ENCODE results near the gene OSTN.
"Not testable (repeated sequence)": the region's sequence is repeated elsewhere in the genome, so short reads cannot be mapped to it uniquely, and the experiment has no call there.

The OSTN gene

GRCh38 chr3:191239407-191240031 lies 40.5 kb downstream of the OSTN start:
- Histone ChIP-seq H3K27ac (peak overlapping the region in 3 of 11 experiments; percentile 1 to 43 (median 37); a peak in 6 of 22 replicates), H3K4me2 (peak overlapping the region in 4 of 11 experiments; percentile 7 to 19 (median 12); a peak in 3 of 22 replicates)

GRCh38 chr3:191240486-191240885 lies 41.4 kb downstream of the OSTN start:
- peak overlapping the region in 2 of 11 experiments; percentile 7 to 16; a peak in 2 of 22 replicates for H3K4me2 ChIP-seq
- H3K9me3 ChIP-seq (replicated peaks in 1 of 11) = no peaks in the 10 kb centered on the region
- no peak overlapping the region for H3K4me3 ChIP-seq
- no peak for TF ChIP-seq Cebpa-rat (IDR thresholded peaks at IDR 0.05)
- H3K36me3 ChIP-seq = no peaks in the 10 kb centered on the region
- no peaks in the 10 kb centered on the region for H3K27me3 ChIP-seq
- H3K9ac ChIP-seq = no peak overlapping the region
- peak overlapping the region in 2 of 11 experiments; percentile 37 to 43; a peak in 2 of 22 replicates for H3K27ac ChIP-seq
- H4K20me1 ChIP-seq = no peaks in the 10 kb centered on the region
- peaks cover 6 to 26% (median 9%) of the 10 kb centered on the region in 10 experiments for H3K4me1 ChIP-seq

More at GRCh38 chr3:191239407-191240031, 40.5 kb downstream of the OSTN start:
- no peak overlapping the region for H3K4me3 ChIP-seq
- H3K36me3 ChIP-seq = no peaks in the 10 kb centered on the region
- no peak overlapping the region for H3K9ac ChIP-seq
- peaks cover 4 to 20% (median 10%) of the 10 kb centered on the region in 10 experiments; a peak in 16 of 20 replicates for H3K4me1 ChIP-seq
- no peaks in the 10 kb centered on the region for H3K27me3 ChIP-seq
- H4K20me1 ChIP-seq = no peaks in the 10 kb centered on the region
- TF ChIP-seq Cebpa-rat (IDR thresholded peaks at IDR 0.05) = no peak
- H3K9me3 ChIP-seq (replicated peaks in 1 of 11) = no peaks in the 10 kb centered on the region

GRCh38 chr3:191244242-191244867 lies 45.3 kb downstream of the OSTN start:
- Histone ChIP-seq H3K27me3 (no peaks in the 10 kb centered on the region), H3K4me1 (peaks cover 11 to 34% (median 17%) of the 10 kb centered on the region in 10 experiments), H3K36me3 (no peaks in the 10 kb centered on the region), H3K9ac (no peak overlapping the region), H3K4me2 (peak overlapping the region in 2 of 11 experiments; percentile 56 to 70; a peak in 3 of 22 replicates), H3K9me3 (replicated peaks in 1 of 11) (peaks cover 0 to 9% (median 0%) of the 10 kb centered on the region in 11 experiments; a peak in 4 of 22 replicates), H3K4me3 (no peak overlapping the region), H4K20me1 (no peaks in the 10 kb centered on the region), H3K27ac (no peak overlapping the region)
- TF ChIP-seq Cebpa-rat (IDR thresholded peaks at IDR 0.05) = no peak

DNA sequence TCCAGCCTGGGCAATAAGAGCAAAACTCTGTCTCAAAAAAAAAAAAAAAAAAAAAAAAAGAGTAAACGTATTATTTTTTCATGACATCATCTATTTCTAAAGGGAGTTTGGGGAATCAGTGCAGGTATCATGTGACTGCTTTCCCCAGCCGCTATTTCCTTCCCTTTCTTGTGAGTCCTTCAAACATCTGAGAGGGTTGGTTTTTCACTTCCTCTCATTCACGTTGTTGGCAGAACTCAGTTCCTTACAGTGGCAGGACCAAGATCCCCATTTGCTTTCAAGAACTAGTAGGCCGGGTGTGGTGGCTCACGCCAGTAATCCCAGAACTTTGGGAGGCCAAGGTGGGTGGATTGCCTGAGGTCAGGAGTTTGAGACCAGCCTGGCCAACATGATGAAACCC lies 47.0 kb downstream of the OSTN start:
- H3K27me3 ChIP-seq; H3K36me3 ChIP-seq; H3K4me3 ChIP-seq; H4K20me1 ChIP-seq; H3K9me3 ChIP-seq (replicated peaks in 1 of 11): not testable (repeated sequence)
- H3K27ac ChIP-seq = peak overlapping the region in 6 of 11 experiments; percentile 15 to 75 (median 60); a peak in 7 of 22 replicates
- H3K4me2 ChIP-seq = peak overlapping the region in 10 of 11 experiments; percentile 5 to 70 (median 36); a peak in 16 of 22 replicates
- H3K9ac ChIP-seq = peak overlapping the region in 1 of 11 experiments; percentile 15; a peak in 1 of 22 replicates
- peaks cover 11 to 20% (median 15%) of the 10 kb centered on the region in 10 experiments for H3K4me1 ChIP-seq

DNA sequence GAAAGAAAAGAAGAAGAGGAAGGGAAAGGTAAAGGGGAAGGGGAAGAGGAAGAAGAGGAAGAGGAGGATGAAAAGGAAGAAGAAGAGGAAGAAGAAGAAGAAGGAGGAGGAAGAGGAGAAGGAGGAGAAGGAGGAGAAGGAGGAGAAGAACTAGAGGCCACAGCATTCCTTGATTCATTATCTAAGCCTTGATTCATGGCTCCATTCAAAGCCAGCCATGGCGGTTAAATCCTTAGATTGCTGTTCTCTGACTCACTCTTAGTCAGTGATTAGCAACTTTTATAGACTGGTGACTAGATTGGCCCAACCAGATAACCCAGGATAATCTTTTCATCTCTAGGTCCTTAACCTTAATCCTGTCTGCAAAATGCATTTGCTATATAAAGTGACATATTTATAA lies 47.6 kb downstream of the OSTN start:
- peaks cover 11 to 20% (median 15%) of the 10 kb centered on the region in 10 experiments for H3K4me1 ChIP-seq
- H3K4me2 ChIP-seq = peak overlapping the region in 8 of 11 experiments; percentile 5 to 49 (median 24); a peak in 7 of 22 replicates
- no peak overlapping the region for H3K9ac ChIP-seq
- no peaks in the 10 kb centered on the region for H4K20me1 ChIP-seq
- no peaks in the 10 kb centered on the region for H3K27me3 ChIP-seq
- H3K27ac ChIP-seq = peak overlapping the region in 4 of 11 experiments; percentile 56 to 69 (median 60); a peak in 5 of 22 replicates
- H3K4me3 ChIP-seq = no peak overlapping the region
- peaks cover 0 to 9% (median 0%) of the 10 kb centered on the region in 11 experiments; a peak in 4 of 22 replicates for H3K9me3 ChIP-seq (replicated peaks in 1 of 11)
- TF ChIP-seq Cebpa-rat (IDR thresholded peaks at IDR 0.05) = no peak
- no peaks in the 10 kb centered on the region for H3K36me3 ChIP-seq

DNA sequence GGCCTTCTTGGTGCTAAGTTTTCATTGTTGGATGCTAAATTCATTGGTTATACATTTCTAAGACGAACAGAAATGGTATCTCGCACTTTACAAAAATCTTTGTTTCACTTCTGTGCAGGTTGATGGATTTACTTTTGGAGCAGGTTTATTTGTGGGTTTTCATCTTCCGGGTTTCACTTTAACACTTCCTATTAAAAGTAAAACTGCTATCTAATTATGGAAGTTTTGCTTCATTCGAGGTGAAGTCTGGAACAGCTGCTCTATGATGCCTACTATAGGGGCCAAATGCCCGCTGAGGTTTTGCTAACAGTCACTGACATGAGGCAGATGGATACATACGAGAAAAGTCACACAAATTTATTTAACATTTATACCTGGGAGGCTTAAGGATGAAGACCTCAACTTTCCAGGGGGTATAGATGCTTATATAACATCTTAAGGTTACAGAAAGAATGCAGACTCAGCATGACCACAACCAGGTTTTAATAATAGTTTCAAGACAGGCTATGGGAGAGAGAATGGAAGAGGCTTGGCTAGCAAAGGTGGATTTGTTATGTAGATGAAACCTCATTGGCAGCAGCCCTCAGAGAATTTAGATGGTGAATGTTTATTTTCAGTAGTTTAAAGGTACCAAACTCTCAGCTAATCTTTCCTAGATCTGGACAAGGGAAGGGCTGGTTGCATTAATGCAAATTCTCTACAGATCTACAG lies 54.2 kb downstream of the OSTN start:
- H4K20me1 ChIP-seq = no peaks in the 10 kb centered on the region
- no peak overlapping the region for H3K4me3 ChIP-seq
- no peak overlapping the region for H3K27ac ChIP-seq
- no peak for TF ChIP-seq Cebpa-rat (IDR thresholded peaks at IDR 0.05)
- no peaks in the 10 kb centered on the region for H3K36me3 ChIP-seq
- peaks cover 9 to 22% (median 11%) of the 10 kb centered on the region in 10 experiments for H3K4me1 ChIP-seq
- H3K27me3 ChIP-seq = no peaks in the 10 kb centered on the region
- H3K4me2 ChIP-seq = peak overlapping the region; percentile 24 to 65 (median 44); a peak in 20 of 22 replicates
- H3K9ac ChIP-seq = no peak overlapping the region
- H3K9me3 ChIP-seq (replicated peaks in 1 of 11) = no peaks in the 10 kb centered on the region

DNA sequence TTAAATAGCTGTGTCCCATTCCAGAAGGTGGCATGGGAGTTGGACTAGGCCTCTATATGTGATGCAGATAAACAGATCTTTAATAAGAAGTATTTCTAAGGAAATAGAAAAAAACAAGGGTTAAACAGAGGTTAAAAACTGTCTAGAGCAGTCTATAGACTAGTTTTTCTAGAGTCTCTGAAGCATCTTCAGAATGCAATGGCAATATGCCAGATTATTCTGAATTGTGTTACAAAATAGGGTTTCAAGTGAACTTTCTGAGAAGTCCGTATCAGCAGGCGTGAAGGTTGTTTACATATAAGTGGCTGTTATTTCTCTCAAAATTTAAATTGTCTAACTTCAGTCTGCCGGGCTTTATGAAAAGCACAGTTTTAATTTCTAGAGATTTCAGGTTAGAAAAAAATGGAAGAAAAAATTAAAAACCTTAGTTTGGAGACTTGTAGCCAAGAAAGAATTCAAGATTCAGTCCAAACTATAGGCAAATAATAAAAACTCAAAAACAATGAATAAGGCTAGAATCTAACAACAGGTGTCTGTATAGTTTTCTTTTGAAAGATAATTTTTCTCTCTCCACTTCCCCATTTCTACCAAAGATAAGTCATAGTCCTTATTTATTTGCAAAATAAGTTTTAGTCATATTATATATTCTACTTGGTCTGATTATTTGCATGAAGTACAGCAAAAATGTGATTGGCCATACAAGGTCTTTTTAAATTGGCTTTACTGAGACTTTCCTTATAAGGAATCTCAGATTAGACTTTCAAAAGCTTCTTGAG lies 55.2 kb downstream of the OSTN start:
- no peaks in the 10 kb centered on the region for H3K27me3 ChIP-seq
- no peak for TF ChIP-seq Cebpa-rat (IDR thresholded peaks at IDR 0.05)
- H4K20me1 ChIP-seq = no peaks in the 10 kb centered on the region
- H3K9ac ChIP-seq = no peak overlapping the region
- H3K4me3 ChIP-seq = no peak overlapping the region
- peaks cover 16 to 32% (median 21%) of the 10 kb centered on the region in 10 experiments for H3K4me1 ChIP-seq
- H3K4me2 ChIP-seq = peak overlapping the region in 1 of 11 experiments; percentile 41; a peak in 1 of 22 replicates
- H3K9me3 ChIP-seq (replicated peaks in 1 of 11) = no peaks in the 10 kb centered on the region
- H3K27ac ChIP-seq = no peak overlapping the region
- H3K36me3 ChIP-seq = no peaks in the 10 kb centered on the region

- Histone ChIP-seq H3K4me2 (no peak overlapping the region), H3K4me1 (peaks cover 16 to 38% (median 23%) of the 10 kb centered on the region in 10 experiments), H3K27ac (no peak overlapping the region), H3K4me3 (no peak overlapping the region), H3K9ac (no peak overlapping the region), H3K27me3 (no peaks in the 10 kb centered on the region), H3K36me3 (no peaks in the 10 kb centered on the region), H4K20me1 (no peaks in the 10 kb centered on the region), H3K9me3 (replicated peaks in 1 of 11) (no peaks in the 10 kb centered on the region)
- TF ChIP-seq Cebpa-rat (IDR thresholded peaks at IDR 0.05) = no peak
These were observed 56.1 kb downstream of the OSTN start for GRCh38 chr3:191255156-191255555.
